Thyroid gland (tissue), 4 donors: ENCODE data around the gene CDR2.

Source experiments
- POLR2A ChIP-seq, 2 donors: fragments of 450-650 bp; IDR thresholded peaks; one replicate each; pipeline ENCODE4 v1.6.1; 2017; ENCODE audit warnings: antibody characterized with exemption in 2 of 2, mild to moderate bottlenecking in 2 of 2, moderate library complexity in 1 of 2
- TF ChIP-seq, protein P1 (sequence below), 6 experiments: fragments of 200-600 bp in 3 of 6; fragments of 450-650 bp in 3 of 6; sonication (generic) in 3 of 6; IDR thresholded peaks; one replicate each; pipeline ENCODE4 v1.5.1; 2016 to 2019; ENCODE audit warnings: antibody characterized with exemption in 6 of 6, mild to moderate bottlenecking in 2 of 6, inconsistent platforms in 1 of 6, moderate library complexity in 1 of 6

DNA sequence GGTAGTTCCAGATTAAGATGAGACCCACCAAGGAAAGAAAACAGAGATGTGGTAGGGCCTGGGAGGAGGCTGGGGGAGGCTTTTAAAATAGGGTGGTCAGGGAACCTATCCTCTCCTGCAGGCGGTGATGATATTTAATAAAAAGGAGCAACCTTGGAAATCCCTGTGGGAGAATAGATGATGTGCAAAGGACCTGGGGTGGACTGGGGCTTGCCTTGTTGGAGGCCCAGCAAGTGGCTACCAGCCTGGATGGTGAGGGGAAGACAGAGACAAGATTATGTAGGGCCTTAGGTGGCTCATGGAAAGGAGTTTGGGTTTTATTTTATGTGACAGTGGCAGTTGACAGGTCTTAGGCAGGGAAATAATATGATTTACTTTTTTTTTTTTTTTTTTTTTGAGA, 75.4 kb downstream of the CDR2 start:
- no peak for TF ChIP-seq POLR2A (IDR thresholded peaks at IDR 0.05)
- TF ChIP-seq, protein P1, sequence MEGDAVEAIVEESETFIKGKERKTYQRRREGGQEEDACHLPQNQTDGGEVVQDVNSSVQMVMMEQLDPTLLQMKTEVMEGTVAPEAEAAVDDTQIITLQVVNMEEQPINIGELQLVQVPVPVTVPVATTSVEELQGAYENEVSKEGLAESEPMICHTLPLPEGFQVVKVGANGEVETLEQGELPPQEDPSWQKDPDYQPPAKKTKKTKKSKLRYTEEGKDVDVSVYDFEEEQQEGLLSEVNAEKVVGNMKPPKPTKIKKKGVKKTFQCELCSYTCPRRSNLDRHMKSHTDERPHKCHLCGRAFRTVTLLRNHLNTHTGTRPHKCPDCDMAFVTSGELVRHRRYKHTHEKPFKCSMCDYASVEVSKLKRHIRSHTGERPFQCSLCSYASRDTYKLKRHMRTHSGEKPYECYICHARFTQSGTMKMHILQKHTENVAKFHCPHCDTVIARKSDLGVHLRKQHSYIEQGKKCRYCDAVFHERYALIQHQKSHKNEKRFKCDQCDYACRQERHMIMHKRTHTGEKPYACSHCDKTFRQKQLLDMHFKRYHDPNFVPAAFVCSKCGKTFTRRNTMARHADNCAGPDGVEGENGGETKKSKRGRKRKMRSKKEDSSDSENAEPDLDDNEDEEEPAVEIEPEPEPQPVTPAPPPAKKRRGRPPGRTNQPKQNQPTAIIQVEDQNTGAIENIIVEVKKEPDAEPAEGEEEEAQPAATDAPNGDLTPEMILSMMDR (IDR thresholded peaks at IDR 0.05) = no peak
